Measurements from ENCODE around the gene NACA. TPM values are rescaled to one million over a fixed set of nuclear protein-coding genes. Genes with fewer than 3 reads are reported as not detected.

Gene NACA
- total and polyA plus RNA-seq, 2 of the 13 experiments (the other 11 are each of a cell fraction or from before 2014, with no cell fraction given) = 799 to 1,700 TPM

DNA sequence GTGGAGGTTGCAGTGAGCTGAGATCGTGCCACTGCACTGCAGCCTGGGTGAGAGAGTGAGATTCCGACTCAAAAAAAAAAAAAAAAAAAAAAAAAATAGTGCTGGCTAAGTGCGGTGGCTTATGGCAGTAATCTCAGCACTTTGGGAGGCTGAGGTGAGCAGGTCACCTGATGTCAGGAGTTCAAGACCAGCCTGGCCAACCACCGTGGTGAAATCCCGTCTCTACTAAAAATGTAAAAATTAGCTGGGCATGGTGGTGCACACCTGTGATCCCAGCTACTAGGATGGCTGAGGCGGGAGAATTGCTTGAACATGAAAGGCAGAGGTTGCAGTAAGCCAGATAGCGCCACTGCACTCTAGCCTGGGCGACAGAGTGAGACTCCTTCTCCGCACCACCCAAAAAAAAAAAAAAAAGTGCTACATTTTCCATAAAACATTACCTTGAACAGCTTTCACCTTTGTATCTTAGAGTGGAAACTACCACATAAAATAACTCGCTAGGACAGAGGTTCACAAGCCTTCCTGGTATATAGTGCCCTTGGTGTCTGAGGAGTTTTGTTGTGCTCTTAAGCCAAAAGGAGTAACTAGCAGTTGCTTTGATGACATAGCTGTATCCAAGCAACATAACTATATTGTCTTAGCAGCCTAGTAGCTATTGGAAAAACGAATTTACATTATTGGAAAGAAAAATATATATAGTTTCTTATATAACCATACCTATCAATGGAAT lies 48.1 kb downstream of the NACA start (continued):
- TF ChIP-seq ZNF333 (CRISPR knock-in tag; IDR thresholded peaks at IDR 0.05; ENCODE audit: borderline replicate concordance) (no peak), MBD4 (IDR thresholded peaks at IDR 0.05; ENCODE audit: borderline replicate concordance, low read length) (no peak)
- TF ChIP-seq, protein P1, sequence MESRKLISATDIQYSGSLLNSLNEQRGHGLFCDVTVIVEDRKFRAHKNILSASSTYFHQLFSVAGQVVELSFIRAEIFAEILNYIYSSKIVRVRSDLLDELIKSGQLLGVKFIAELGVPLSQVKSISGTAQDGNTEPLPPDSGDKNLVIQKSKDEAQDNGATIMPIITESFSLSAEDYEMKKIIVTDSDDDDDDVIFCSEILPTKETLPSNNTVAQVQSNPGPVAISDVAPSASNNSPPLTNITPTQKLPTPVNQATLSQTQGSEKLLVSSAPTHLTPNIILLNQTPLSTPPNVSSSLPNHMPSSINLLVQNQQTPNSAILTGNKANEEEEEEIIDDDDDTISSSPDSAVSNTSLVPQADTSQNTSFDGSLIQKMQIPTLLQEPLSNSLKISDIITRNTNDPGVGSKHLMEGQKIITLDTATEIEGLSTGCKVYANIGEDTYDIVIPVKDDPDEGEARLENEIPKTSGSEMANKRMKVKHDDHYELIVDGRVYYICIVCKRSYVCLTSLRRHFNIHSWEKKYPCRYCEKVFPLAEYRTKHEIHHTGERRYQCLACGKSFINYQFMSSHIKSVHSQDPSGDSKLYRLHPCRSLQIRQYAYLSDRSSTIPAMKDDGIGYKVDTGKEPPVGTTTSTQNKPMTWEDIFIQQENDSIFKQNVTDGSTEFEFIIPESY (CRISPR knock-in tag; IDR thresholded peaks at IDR 0.05) = 0 out of 2 replicates have a peak, but pooled peaks have one; percentile 34
- TF ChIP-seq, protein P2, sequence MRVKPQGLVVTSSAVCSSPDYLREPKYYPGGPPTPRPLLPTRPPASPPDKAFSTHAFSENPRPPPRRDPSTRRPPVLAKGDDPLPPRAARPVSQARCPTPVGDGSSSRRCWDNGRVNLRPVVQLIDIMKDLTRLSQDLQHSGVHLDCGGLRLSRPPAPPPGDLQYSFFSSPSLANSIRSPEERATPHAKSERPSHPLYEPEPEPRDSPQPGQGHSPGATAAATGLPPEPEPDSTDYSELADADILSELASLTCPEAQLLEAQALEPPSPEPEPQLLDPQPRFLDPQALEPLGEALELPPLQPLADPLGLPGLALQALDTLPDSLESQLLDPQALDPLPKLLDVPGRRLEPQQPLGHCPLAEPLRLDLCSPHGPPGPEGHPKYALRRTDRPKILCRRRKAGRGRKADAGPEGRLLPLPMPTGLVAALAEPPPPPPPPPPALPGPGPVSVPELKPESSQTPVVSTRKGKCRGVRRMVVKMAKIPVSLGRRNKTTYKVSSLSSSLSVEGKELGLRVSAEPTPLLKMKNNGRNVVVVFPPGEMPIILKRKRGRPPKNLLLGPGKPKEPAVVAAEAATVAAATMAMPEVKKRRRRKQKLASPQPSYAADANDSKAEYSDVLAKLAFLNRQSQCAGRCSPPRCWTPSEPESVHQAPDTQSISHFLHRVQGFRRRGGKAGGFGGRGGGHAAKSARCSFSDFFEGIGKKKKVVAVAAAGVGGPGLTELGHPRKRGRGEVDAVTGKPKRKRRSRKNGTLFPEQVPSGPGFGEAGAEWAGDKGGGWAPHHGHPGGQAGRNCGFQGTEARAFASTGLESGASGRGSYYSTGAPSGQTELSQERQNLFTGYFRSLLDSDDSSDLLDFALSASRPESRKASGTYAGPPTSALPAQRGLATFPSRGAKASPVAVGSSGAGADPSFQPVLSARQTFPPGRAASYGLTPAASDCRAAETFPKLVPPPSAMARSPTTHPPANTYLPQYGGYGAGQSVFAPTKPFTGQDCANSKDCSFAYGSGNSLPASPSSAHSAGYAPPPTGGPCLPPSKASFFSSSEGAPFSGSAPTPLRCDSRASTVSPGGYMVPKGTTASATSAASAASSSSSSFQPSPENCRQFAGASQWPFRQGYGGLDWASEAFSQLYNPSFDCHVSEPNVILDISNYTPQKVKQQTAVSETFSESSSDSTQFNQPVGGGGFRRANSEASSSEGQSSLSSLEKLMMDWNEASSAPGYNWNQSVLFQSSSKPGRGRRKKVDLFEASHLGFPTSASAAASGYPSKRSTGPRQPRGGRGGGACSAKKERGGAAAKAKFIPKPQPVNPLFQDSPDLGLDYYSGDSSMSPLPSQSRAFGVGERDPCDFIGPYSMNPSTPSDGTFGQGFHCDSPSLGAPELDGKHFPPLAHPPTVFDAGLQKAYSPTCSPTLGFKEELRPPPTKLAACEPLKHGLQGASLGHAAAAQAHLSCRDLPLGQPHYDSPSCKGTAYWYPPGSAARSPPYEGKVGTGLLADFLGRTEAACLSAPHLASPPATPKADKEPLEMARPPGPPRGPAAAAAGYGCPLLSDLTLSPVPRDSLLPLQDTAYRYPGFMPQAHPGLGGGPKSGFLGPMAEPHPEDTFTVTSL (CRISPR knock-in tag; IDR thresholded peaks at IDR 0.05; ENCODE audit: borderline replicate concordance) = no peak
